GM12878 (cell line): Measurements from ENCODE around the gene PERM1. TPM values are rescaled to one million over a fixed set of nuclear protein-coding genes. Genes with fewer than 3 reads are reported as not detected.

Experiments used
- ATAC-seq: fragments of 200-7000 bp; cut with Tn5 transposase; 3 replicates; pipeline ENCODE4 v1.9.1; 2020; ENCODE audit warnings: mild to moderate bottlenecking, moderate library complexity
- BruUV-seq: library from RNA; stranded (reverse); fragments of 400-500 nt; replicated peaks from 2 replicates; lab custom pipeline; 2021; lab: Mats Ljungman, UMichigan
- CTCF ChIA-PET: fragments of 300-600 bp; sonication (Branson Sonifier 250); formaldehyde crosslinking; extraction: SDS; loops from one replicate; lab custom pipeline; 2021; ENCODE audit warnings: inconsistent platforms; lab: Yijun Ruan, JAX
- POLR2A ChIA-PET: fragments of 350-600 bp; formaldehyde crosslinking; extraction: SDS; loops from one replicate; lab custom pipeline; 2021; ENCODE audit warnings: inconsistent platforms; lab: Charles Lee
- RAD21 ChIA-PET: fragments of 300-600 bp; sonication (Branson Sonifier 250); formaldehyde crosslinking; loops from one replicate; lab custom pipeline; 2023; ENCODE audit warnings: antibody characterized with exemption; ENCODE audit not compliant: unreplicated experiment; lab: Charles Lee
- SMC1A ChIA-PET: fragments of 300-600 bp; sonication (Branson Sonifier 250); formaldehyde crosslinking; loops from one replicate; lab custom pipeline; 2023; ENCODE audit not compliant: unreplicated experiment, uncharacterized antibody; lab: Charles Lee
- DNase-seq: peaks from one replicate; pipeline ENCODE4 v3.0.0-alpha.2; 2011; ENCODE audit warnings: low read depth, low spot score
- FAIRE-seq: peaks from 3 replicates; lab custom pipeline; 2011; peaks lifted over from hg19 to GRCh38; lab: Jason Lieb, UNC
- H2AFZ ChIP-seq: 2 replicates; pipeline ENCODE4 v1.6.0; 2011; ENCODE audit warnings: low read depth, low read length, control low read depth; ENCODE audit not compliant: control insufficient read depth
- H3K27ac ChIP-seq: 2 replicates; pipeline ENCODE4 v1.5.1; 2011; ENCODE audit warnings: control low read depth; ENCODE audit not compliant: control insufficient read depth, insufficient read depth
- H3K27me3 ChIP-seq, 2 experiments: replicated peaks in 1 of 2; 2 replicates each; pipeline versions ENCODE4 v1.6.0 to v1.6.1; 2011; ENCODE audit warnings: low read length in 1 of 2; ENCODE audit not compliant: control insufficient read depth in 2 of 2, insufficient read depth in 2 of 2
- H3K36me3 ChIP-seq, 2 experiments: 2 replicates each; pipeline ENCODE4 v1.5.1; 2011; ENCODE audit warnings: low read length in 1 of 2; ENCODE audit not compliant: control insufficient read depth in 2 of 2, insufficient read depth in 2 of 2
- H3K4me1 ChIP-seq: 2 replicates; pipeline ENCODE4 v1.6.1; 2011; ENCODE audit warnings: mild to moderate bottlenecking, low read length, moderate library complexity, mixed read lengths; ENCODE audit not compliant: control insufficient read depth, insufficient read depth
- H3K4me2 ChIP-seq: 2 replicates; pipeline ENCODE4 v1.6.0; 2011; ENCODE audit warnings: control low read depth; ENCODE audit not compliant: control insufficient read depth, insufficient read depth
- H3K4me3 ChIP-seq: fragments of 200-600 bp; sonication (generic); 2 replicates; pipeline ENCODE4 v1.5.1; 2016
- H3K79me2 ChIP-seq: 2 replicates; pipeline ENCODE4 v1.6.0; 2011; ENCODE audit warnings: low read length; ENCODE audit not compliant: control insufficient read depth, insufficient read depth
- H3K9ac ChIP-seq: 2 replicates; pipeline ENCODE4 v1.8.0; 2011; ENCODE audit warnings: low read length, control low read depth, mixed read lengths; ENCODE audit not compliant: control insufficient read depth, insufficient read depth
- H3K9me3 ChIP-seq: replicated peaks from 3 replicates; pipeline ENCODE4 v1.5.1; 2011; ENCODE audit warnings: mild to moderate bottlenecking, low read length; ENCODE audit not compliant: control insufficient read depth, insufficient read depth
- H4K20me1 ChIP-seq: 2 replicates; pipeline ENCODE4 v1.6.0; 2011; ENCODE audit not compliant: control insufficient read depth, insufficient read depth
- BCLAF1 ChIP-seq: fragments of 450-650 bp; IDR thresholded peaks from 2 replicates; pipeline ENCODE4 v1.6.1; 2017; ENCODE audit warnings: antibody characterized with exemption, mild to moderate bottlenecking, moderate library complexity
- CBX5 ChIP-seq: sonication (generic); IDR thresholded peaks from 2 replicates; pipeline ENCODE4 v1.6.1; 2016; ENCODE audit warnings: low read depth, moderate library complexity, mild to moderate bottlenecking, inconsistent platforms
- E2F4 ChIP-seq: IDR thresholded peaks from 2 replicates; pipeline ENCODE4 v1.6.1; 2012; ENCODE audit warnings: low read depth, low read length, improper control_type of control experiment
- E2F8 ChIP-seq: fragments of 450-650 bp; IDR thresholded peaks from 2 replicates; pipeline ENCODE4 v1.6.1; 2018; ENCODE audit warnings: mild to moderate bottlenecking, low read depth, moderate library complexity; ENCODE audit not compliant: partially characterized antibody
- JUNB ChIP-seq: IDR thresholded peaks from 2 replicates; pipeline ENCODE4 v1.6.1; 2016; ENCODE audit warnings: antibody characterized with exemption, mild to moderate bottlenecking
- POLR2A ChIP-seq: IDR thresholded peaks from 2 replicates; pipeline ENCODE4 v1.6.1; 2011; ENCODE audit warnings: low read depth, mild to moderate bottlenecking, low read length
- RFX5 ChIP-seq: IDR thresholded peaks from 2 replicates; pipeline ENCODE4 v1.6.1; 2011; ENCODE audit warnings: low read depth, low read length, improper control_type of control experiment
- SUZ12 ChIP-seq: fragments of 200-600 bp; sonication (generic); IDR thresholded peaks from one replicate; pipeline ENCODE4 v1.6.1; 2018; ENCODE audit warnings: antibody characterized with exemption, mild to moderate bottlenecking; ENCODE audit not compliant: unreplicated experiment
- TBL1XR1 ChIP-seq: IDR thresholded peaks from 2 replicates; pipeline ENCODE4 v1.6.1; 2012; ENCODE audit warnings: low read depth, low read length, improper control_type of control experiment
- WGBS: methylation state at CpG from one replicate; pipeline ENCODE4 v1.1.6; 2016; ENCODE audit warnings: low lambda C conversion rate; ENCODE audit not compliant: insufficient replicate concordance, insufficient coverage; ENCODE audit errors: missing lambda C conversion rate; 5-methylcytosine and 5-hydroxymethylcytosine counted together
- in situ Hi-C: fragments of 300-500 bp; cut with MboI; formaldehyde crosslinking; loops from 9 replicates; pipeline ENCODE4 v1.14.3; 2018; ENCODE audit warnings: mixed read lengths
- intact Hi-C: fragments of 100-400 bp; cut with micrococcal nuclease; formaldehyde crosslinking; loops from one replicate; pipeline ENCODE4 v1.14.2; 2022; ENCODE audit not compliant: unreplicated experiment
- polyA plus RNA-seq, 11 experiments: library from polyadenylated mRNA; depleted of rRNA in 4 of 11; unstranded in 6 of 11; stranded (reverse) in 5 of 11; fragments of >200 nt; fragmentation: Nextera tagmentation in 4 of 11; fragmentation: Illumina TruSeq in 1 of 11; extraction: Ambion mirVana in 4 of 11; extraction: Trizol in 1 of 11; gene quantifications; 1 replicate in 1 of 11; 2 replicates in 10 of 11; pipeline versions ENCODE4 v1.2.1 to v1.2.3, GENCODE V29; 2011 to 2016; ENCODE audit warnings: inconsistent platforms in 2 of 11, missing spikeins in 2 of 11, low read depth in 1 of 11
- total RNA-seq, 4 experiments: library from RNA; depleted of rRNA in 3 of 4; stranded (reverse); fragments of >200 nt in 3 of 4; fragmentation: Illumina TruSeq in 1 of 4; extraction: Trizol in 1 of 4; gene quantifications; 2 replicates each; pipeline versions ENCODE4 v1.2.1 to v1.2.3, GENCODE V29; 2013 to 2021
- TF ChIP-seq, protein P1 (sequence below): IDR thresholded peaks from 2 replicates; pipeline ENCODE4 v1.6.1; 2011; ENCODE audit warnings: low read depth, mild to moderate bottlenecking, low read length, moderate library complexity, borderline replicate concordance; ENCODE audit errors: extremely low read depth
- TF ChIP-seq, protein P2 (sequence below): IDR thresholded peaks from 2 replicates; pipeline ENCODE4 v1.6.1; 2011; ENCODE audit warnings: borderline replicate concordance, low read depth, mild to moderate bottlenecking, moderate library complexity, low read length; ENCODE audit not compliant: insufficient read depth, poor library complexity, severe bottlenecking

The PERM1 gene
- total and polyA plus RNA-seq, 10 of the 15 experiments (the other 5 are each of a cell fraction or from before 2014, with no cell fraction given), result not detected

DNA sequence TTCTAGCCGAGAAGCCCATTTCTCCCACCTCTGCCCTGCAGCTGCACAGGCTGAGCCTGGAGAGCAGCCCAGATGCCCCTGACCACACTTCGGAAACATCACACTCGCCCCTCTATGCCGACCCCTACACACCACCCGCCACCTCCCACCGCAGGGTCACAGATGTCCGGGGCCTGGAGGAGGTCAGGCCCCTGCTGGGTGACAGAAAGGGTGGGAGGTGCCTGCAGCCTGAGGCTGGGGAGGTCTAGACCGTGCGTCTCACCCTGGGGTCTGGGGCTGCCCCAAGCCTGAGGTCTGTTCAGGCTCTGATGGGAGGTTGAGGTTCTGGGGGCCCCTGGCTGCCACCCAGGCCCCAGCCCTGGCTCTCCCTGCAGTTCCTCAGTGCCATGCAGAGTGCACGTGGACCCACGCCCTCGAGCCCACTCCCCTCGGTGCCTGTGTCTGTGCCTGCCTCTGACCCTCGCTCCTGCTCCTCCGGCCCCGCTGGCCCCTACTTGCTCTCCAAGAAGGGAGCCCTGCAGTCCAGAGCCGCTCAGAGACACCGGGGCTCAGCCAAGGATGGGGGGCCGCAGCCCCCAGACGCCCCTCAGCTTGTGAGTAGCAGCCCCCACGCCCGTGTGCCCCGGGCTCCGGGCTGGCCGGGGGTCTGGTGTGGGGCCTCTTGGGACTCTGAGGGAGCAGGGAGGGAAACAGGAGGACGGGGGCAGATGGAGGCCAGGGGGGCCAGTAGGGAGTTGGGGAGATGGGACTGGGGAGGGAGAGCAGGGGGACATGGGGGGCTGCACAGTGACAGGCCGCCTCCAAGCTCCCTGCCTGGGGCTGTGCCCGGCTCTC is 8.2 kb downstream of the PERM1 start:
- no peaks in the 10 kb centered on the region for H4K20me1 ChIP-seq
- ATAC-seq, result no peak
- ChIA-PET CTCF (no interaction called here), RAD21 (no interaction called here), SMC1A (no interaction called here), POLR2A (interaction anchor here (0.7 kb wide), 1 partner anchor 106 kb away, joined by 3 read pairs; no protein-coding TSS in a partner anchor)
- no TSS peak for BruUV-seq
- 51% methylated on average over 24 of the region's 28 CpGs for WGBS
- intact Hi-C loops, result no loop called here
- no peak for DNase-seq
- H3K27me3 ChIP-seq, result no peaks in the 10 kb centered on the region
- TF ChIP-seq RFX5 (no peak), E2F4 (no peak), BCLAF1 (no peak), SUZ12 (no peak), TBL1XR1 (no peak), CBX5 (no peak), E2F8 (no peak), JUNB (no peak), POLR2A (no peak)
- TF ChIP-seq, protein P1, sequence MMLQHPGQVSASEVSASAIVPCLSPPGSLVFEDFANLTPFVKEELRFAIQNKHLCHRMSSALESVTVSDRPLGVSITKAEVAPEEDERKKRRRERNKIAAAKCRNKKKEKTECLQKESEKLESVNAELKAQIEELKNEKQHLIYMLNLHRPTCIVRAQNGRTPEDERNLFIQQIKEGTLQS, result no peak
- TF ChIP-seq, protein P2, sequence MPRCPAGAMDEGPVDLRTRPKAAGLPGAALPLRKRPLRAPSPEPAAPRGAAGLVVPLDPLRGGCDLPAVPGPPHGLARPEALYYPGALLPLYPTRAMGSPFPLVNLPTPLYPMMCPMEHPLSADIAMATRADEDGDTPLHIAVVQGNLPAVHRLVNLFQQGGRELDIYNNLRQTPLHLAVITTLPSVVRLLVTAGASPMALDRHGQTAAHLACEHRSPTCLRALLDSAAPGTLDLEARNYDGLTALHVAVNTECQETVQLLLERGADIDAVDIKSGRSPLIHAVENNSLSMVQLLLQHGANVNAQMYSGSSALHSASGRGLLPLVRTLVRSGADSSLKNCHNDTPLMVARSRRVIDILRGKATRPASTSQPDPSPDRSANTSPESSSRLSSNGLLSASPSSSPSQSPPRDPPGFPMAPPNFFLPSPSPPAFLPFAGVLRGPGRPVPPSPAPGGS, result no peak
- no peaks in the 10 kb centered on the region for H3K4me1 ChIP-seq
- H3K27ac ChIP-seq, result no peak overlapping the region
- no peak overlapping the region for H3K9ac ChIP-seq
- H3K79me2 ChIP-seq, result no peaks in the 10 kb centered on the region
- no peak overlapping the region for H3K4me3 ChIP-seq
- H3K36me3 ChIP-seq, result no peaks in the 10 kb centered on the region
- no peak for FAIRE-seq
- no peak overlapping the region for H2AFZ ChIP-seq
- no peak overlapping the region for H3K4me2 ChIP-seq
- no peaks in the 10 kb centered on the region; the same call in 2 of the 3 replicates for H3K9me3 ChIP-seq
- in situ Hi-C loops, result no loop called here
